NCI-H1105 treated with DMSO at 0.1 percent for 48 hours (cell line): Measurements from ENCODE around the gene IRF4.

Experiments
- DNase-seq: peaks from one replicate; lab custom pipeline; 2025; lab: John Stamatoyannopoulos, UW

Gene IRF4

GRCh38 chr6:444653-445275 lies 53.2 kb downstream of the IRF4 start:
- DNase-seq: no peak

GRCh38 chr6:445571-446417 lies 54.2 kb downstream of the IRF4 start:
- no peak for DNase-seq

DNA sequence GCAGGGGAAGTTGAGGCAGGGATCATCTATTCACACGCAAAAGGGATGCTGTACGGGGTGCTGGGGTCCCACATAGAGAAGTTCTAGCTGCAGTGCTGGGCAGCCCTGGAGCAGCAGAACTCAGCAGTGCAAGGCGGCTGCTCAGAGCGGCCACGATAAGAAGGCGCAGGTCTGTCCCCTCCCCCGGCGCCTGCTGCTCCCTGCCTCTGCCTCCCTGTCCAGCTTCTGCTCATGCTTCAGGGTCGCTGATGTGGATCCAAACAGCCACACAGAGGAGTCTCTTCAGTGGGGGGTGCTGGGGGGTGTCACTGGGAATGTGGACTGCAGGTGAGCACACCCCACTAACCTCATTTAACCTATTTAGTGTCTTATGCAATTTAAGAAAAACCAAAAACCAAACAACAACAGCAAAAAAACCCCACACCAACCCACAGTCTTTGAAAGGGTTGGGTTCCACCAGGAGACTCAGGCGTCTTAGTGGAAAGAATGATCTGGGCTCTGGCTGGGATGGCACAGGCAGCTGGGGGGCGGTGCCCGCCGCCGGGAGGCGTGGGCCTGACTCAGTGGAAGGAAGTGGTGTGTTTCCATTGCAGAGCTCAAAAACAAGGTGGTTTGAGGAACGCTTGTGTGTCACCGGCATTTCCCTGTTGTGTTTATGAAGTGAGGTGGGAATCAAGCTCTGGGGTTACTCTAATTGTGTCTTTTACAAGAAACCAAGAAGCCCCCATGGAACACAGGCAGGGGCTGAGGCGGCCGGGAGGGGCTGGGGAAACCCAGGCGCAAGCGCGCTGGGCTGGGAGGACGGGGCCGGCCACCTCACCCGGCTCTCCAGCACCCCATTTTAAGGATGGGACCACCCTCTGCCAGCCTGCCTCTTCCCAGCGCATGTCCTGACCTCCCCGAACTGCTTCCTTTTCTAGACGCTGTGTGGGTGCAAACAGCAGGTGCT lies 55.1 kb downstream of the IRF4 start:
- DNase-seq: no peak

DNA sequence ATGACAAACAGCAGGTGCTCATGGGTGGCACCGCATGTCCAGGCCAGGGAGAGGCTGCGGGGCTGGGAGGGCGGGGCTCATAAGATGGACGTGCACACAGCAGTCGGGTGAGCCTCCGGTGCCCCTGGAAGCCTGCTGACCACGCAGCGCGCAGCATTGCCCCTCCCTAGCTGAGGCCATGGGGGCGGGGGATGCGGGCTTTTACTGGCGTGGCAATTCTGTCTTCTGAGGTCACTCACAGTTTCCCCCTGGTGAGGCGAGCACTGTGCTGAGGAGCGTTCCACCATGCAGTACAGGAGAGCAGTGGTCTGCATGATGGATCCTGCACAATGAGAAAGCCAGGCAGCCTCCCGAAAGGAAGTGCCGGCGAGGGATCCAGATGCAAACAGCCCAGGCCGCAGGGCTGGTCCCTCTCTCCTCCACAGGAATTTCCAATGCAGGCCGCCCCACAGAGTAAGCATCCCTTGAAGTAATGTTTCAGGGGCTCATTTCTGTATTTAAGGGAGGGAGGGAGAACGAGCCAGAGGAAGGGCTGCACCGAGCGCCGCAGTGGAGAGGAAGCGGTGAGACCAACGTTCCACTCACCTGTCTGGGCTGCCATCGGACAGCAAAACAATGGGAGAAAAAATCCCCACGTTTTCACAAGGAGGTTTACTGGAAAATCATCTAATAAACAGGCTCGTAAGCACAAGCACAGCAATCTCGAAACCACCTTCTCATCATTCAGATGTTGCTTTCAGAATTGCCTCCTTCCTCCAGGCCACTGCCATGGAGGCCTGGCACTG lies 56.0 kb downstream of the IRF4 start:
- DNase-seq: no peak

GRCh38 chr6:448296-449056 lies 56.9 kb downstream of the IRF4 start:
- DNase-seq: no peak

DNA sequence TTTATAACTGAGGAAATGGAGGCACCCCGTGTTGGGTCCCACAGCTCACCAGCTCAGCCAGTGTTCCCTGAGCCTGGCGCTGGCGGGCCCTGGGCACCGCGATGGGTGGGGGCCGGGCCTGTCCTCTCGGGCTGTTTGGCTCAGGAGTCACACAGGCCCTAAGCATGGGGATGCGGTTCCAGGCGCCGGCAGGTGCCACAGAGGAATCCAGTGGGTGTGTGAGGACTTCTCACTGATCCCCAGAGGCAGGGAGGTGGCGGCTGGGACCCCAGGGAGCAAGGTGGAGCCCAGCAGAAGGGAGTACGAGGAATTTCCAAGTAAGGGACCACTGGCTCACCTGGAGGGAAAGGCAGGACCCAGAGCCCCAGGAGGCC lies 57.5 kb downstream of the IRF4 start:
- no peak for DNase-seq

GRCh38 chr6:449486-450419 lies 58.2 kb downstream of the IRF4 start:
- no peak for DNase-seq

GRCh38 chr6:451336-451735 lies 59.8 kb downstream of the IRF4 start:
- DNase-seq: no peak

GRCh38 chr6:451847-452246 lies 60.3 kb downstream of the IRF4 start:
- no peak for DNase-seq

DNA sequence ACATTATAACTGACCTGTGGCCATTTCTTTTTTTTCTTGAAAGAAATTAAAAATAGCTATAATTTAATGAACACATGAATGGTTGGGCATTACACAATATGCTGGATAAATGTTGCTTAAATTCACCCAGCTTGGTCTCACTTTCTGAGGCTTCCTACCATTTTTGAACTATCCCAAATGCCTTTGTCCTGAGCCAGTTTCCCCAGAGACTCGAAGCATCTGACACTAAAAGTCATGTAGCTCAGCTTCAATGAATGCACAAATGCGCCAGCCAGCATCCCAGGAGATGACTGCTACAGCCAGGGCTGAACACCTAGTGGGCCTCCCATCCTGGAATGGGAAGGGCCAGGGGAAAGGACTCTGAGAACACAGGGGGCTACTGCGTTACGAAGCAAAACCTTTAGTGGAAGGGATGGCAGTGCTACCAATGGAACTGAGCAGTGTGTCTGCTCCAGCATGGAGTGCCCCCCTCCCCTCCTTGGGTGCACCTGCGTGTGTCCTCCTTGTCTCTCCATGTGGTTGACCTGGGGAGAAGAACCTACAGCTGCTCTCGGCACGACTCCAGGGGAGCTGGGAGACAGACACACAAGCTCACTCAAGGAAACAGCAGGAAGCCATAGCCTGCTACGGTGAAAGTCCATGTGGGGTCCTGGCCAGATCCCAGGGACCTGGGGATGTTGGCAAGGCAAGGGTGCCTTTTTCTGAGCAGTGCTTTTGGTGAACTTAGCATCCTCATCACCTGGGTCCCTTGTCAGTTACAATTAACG lies 60.9 kb downstream of the IRF4 start:
- no peak for DNase-seq

- DNase-seq: no peak
Observed at GRCh38 chr6:453152-453551, 61.6 kb downstream of the IRF4 start.

GRCh38 chr6:454148-454991 lies 62.8 kb downstream of the IRF4 start:
- no peak for DNase-seq

DNA sequence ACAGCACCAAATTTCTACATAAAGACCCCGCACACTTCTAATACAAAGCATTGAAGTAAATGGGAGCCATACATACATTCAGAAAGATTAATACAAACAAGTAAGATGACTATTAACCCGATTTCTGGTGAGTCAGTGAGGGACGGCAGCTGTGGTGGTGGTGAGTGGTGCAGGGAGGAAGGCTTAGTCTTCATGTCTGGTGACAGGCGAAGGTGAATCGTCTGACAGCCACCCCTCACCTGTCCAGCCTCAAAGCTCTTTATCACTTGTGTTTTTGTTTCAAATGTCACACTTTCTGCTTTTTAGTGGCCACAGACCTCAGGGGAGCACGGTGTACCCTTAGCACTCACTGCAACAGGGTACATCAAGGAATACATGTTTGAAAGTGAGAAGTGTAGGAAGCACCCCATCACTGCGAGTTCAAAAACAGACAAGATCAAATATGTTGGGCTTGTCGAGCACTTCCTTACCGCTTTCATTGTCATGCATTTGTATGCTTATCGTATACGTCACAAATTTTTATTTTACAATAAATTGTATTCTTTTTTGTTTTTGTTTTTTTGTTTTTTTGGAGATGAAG lies 63.5 kb downstream of the IRF4 start:
- no peak for DNase-seq

GRCh38 chr6:455835-456234 lies 64.3 kb downstream of the IRF4 start:
- DNase-seq: no peak

- DNase-seq: no peak
Observed at GRCh38 chr6:456358-456867, 64.9 kb downstream of the IRF4 start.

DNA sequence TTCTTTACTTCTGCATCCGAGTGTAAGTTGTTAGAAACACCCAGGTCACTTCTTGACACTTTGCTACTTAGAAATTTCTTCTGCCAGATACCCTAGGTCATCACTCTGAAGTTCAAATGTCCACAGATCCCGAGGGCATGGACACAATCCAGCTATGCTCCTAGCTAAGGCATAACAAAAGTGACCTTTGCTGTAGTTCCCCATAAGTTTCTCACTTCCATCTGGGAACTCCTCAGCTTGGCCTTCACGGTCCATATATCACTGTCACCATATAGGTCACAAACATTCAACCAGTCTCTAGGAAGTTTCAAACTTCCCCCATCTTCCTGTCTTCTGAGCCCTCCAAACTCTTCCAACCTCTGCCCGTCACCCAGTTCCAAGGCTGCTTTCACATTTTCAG lies 65.3 kb downstream of the IRF4 start:
- no peak for DNase-seq
